NCI-H345 treated with DMSO at 0.1 percent for 48 hours (cell line): ENCODE data around the gene CEACAM4.
"Not testable (repeated sequence)": the region's sequence is repeated elsewhere in the genome, so short reads cannot be mapped to it uniquely, and the experiment has no call there.

Source experiments
- DNase-seq: peaks from one replicate; lab custom pipeline; 2025; ENCODE audit not compliant: unreplicated experiment; lab: John Stamatoyannopoulos, UW

CEACAM4 gene

DNA sequence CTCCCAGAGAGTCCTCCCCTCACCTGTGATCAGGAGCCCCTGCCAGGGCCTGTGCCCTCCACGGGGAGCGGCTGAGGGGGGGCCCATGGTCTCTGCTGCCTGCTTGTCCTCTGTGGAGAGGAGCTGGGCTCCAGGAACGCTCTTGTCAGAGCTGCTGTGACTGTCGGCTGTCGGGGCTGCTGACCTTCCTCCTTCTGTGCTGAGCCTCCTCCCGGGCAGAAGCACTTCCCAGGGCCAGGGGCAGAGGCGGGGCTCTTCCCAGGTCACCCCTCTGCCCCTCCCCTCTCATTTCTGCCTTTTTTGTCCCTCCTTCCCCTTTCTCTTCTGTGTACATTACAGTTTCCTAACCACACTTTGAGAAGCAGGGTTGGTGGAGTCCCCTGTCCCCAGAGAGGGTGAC, at the start of gene CEACAM4:
TSS of gene CEACAM4 (minus strand) at position 198 of the 400 bp plus-strand sequence. CDS start at position 87, 111 bp downstream.
- DNase-seq: no peak

DNA sequence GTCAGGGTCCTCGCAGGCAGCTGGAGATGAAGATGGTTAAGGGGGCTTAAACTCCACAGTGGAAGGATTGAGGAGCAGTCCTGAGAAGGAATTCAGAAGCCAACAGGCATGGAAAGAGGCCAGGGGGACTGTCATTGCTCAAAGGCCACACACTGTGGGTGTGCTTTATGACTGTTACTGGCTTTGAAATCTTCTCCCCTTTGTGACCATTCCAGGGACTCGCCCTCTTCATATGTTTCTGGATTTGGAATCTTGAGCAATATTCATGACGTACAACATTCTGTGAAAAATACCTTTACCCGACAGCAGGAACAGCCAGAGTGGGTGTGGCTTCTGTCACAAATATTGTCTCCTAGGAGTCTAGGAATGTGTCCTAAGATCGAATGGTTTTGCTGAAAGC, 44.6 kb upstream of the CEACAM4 start:
- no peak for DNase-seq

DNA sequence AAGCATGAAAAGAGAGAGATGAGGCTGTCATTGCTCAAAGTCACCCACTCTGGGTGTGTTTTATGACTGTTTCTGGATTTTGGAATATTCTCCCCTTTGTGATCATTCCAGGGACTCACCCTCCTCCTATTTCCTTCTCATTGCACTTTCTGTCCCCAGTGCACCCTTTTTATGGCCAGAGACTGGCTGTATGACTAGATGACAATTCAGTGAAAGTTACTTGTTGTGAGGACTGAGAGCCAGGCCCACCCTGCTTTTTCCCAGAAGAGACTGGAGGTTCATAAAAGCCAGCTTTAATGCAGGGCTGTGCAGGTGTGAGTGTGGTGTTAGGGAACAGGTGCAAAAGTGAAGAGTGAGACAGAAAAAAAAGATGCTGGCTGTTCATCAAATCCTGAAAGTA, 43.9 kb upstream of the CEACAM4 start:
- no peak for DNase-seq

DNA sequence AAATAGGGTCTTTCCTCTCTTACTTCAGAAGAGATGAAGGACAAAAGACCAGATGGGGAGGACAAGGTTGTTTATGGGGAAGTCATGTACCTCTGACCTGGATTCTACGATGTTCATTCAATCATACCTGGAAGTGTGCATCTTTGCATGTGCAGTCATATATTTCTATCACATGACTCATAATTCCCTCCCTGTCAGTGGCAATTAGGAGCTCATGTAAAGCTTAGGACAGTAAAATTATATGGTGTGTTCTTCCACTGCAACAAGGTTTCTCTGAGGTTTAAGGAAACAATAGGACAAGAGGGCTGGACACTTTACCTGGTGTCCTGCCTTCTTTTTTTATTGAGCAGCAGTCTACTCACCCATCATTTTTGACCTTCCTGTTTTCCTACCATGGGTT, 41.4 kb upstream of the CEACAM4 start:
- no peak for DNase-seq

DNA sequence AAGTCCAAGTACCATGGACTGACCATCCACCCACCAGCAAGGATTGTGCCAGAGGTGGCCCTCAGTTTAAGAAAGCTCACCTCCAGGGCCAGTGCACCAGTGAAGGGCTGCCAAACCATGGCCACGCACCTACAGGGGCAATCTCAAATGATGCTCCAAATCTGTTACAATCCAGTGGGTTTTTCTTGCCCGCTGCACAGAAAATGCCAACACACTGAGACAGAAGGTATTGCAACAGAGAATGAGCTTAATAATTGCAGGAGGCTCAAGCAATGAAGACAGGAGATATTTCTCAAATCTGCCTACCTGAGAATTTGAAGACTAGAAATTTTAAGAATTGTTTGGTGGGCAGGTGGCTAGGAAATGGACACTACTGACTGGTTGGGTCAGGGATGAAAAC, 39.2 kb upstream of the CEACAM4 start:
- no peak for DNase-seq

DNA sequence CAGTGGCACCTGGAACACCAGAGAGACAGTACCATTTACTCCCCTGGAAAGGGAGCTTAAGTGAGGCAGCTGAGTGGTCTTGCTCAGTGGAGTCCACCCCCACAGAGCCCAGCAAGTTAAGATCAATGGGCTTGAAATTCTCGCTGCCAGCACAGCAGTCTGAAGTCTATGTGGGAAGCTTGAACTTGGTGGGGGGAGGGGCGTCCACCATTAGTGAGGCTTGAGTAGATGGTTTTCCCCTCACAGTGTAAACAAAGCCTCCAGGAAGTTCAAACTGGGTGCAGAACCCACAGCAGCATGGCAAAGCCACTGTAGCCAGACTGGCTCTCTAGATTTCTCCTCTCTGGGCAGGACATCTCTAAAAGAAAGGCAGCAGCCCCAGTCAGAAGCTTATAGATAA, 30.3 kb upstream of the CEACAM4 start:
- no peak for DNase-seq

DNA sequence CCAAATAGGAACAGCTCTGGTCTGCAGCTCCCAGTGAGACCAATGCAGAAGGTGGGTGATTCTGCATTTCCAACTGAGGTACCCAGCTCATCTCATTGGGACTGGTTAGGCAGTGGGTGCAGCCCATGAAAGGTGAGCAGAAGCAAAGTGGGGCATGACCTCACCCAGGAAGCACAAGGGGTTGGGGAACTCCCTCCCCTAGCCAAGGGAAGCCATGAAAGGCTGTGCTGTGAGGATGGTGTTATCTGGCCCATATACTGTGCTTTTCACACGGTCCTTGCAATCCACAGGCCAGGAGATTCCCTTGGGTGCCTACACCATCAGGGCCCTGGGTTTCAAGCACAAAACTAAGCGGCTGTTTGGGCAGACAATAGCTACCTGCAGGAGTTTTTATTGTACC, 29.9 kb upstream of the CEACAM4 start:
- DNase-seq: not testable (repeated sequence)

DNA sequence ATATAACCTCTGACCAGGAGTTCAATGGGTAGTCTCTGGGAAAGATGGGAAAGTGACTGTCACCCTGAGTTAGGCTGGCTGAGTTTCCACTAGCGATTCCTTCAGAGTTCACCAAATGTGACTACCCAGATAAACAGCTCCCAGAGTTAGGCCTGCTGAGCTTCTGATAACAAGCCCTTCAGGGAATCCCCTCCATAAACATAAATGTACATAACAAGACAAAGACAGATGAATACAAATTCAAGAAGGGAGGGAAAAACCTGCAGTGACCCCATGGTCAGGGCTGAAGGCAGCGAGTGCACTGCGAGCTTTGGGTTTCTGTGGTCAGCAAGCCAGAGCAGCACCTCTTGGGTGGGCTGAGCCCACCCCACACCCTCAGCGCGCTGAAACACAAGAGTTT, 25.4 kb upstream of the CEACAM4 start:
- no peak for DNase-seq

DNA sequence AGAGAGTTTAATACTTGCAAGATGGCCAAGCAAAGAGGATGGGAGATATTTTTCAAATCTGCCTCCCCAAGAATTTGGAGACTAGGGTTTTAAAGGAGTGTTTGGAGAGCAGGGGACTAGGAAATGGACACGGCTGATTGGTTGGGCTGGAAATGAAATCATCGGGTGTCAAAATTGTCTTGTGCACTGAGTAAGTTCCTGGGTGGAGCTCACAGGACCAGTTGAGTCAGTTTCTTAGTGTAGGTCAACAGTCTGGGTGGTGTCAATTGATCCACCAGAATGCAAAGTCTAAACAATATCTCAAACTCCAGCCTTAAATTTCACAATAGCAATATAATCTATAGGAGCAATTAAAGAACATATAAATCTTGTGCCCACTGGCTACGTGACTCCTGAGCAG, 23.0 kb upstream of the CEACAM4 start:
- no peak for DNase-seq

DNA sequence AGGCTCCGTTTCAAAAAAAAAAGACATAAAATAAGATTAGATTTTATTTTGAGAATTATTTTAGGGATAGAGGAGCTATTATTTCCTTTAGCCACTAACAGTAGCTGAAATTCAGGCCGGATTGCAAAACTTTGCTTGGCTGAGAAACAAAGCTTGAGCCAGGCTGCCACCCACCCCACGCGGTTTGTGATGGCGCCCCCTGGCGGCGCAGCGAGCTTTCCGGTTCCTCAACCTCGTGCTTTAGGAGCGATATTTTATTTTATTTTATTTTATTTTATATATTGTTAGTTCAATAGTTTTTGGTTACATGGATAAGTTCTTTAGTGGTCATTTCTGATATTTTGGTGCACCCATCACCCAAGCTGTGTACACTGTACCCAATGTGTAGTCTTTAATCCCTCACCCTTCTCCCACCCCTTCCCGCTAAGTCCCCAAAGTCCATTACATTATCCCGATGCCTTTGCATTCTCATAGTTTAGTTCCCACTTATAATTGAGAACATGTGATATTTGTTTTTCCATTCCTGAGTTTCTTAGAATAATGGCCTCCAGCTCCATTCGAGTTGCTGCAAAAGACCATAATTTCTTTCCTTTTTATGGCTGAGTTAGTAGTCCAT, 19.8 kb upstream of the CEACAM4 start:
- no peak for DNase-seq

DNA sequence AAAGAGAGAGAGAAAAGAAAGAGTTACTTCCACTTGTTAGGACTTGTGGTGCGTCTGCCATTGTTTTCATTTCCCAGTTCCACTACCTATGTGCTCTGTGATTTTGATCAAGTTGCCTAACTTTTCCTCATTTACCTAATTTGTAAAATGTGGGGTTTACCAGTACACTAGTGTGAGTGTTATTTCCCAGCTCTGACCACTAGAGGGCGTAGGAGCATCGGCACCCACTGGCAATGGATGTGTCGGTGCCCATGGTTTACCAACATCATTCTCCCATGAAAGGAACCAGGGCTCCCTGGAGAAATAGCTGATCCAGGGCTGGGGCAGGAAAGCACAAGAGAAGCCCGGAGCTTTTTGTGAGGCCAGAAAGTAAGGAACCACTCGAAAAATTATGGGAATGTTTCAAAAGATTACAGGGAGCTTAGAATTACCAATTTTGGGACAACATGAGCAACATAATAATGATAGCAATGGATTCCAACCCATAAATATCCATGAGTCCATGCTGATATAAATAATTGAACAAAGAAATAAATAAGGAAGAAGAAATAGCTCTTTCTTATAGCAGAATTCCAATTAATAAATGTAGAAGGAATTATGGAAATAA, 15.1 kb upstream of the CEACAM4 start:
- DNase-seq: peak; percentile 40

DNA sequence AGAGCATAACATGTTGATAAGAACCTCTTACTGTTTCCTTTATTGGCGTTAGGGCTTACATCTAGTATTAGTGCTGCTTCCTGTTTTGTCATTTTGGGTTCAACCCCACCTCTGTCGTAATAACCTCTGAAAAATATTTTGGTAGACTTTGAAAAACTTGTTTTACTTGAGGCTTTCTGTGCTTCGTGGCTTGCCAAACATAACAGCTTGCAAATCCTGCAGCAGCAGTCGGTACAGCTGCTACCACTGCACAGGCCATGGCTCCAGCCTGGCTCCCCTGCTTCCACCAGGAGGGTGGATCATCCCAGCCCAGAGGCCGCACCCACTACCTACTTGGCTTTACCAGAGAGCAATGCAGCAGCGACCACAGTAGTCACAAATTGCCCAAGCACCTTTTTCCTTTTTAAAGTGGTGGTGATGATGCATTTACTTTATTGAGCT, 11.8 kb upstream of the CEACAM4 start:
- DNase-seq: no peak

DNA sequence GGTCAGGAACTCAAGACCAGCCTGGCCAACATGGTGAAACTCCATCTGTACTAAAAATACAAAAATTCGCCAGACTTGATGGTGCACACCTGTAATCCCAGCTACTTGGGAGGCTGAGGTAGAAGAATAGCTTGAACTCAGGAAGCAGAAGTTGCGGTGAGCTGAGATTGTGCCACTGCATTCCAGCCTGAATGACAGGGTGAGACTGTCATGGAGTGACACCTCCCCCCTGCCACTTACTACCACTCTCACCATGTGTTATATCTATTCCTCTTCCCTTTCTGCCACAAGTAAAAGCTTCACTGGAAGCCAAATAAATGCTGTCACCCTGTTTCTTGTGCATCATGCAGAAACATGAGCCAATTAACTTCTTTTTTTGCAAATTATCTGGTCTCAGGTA, 10.6 kb upstream of the CEACAM4 start:
- DNase-seq: no peak

DNA sequence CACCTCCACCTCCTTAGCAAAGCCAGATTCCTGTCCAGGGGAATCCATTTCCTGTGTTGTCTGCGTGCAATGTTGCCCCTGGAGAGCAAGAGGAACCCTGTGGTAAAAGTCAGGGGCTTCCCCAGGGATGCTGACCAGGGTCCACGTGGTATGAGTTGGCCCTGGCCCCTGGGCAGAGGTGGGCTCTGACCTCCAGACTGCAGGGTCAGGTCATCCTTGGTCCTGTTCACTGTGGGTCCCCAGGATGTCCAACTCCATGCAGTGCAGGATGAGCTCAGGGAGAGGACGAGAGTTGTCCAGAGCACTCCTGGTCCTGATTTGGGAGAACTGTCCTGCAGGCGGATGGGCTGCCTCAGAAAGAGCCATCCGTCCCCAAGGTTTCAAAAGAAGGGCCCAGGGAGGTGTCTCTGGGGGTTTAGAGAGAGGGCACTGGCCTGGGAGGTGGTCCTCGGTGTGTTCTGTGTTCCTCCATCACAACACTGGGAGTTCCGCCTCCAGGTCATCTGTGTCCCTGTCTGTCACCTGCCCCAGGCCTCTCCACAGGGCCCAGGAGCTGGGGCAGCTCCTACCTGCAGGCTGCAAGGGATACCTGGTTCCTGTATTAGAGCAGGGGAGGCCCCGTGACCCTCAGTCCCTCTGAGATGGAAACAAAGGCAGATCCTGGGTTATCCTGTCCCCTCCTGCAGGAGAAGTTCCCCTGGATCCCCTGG, 1.2 kb upstream of the CEACAM4 start:
- DNase-seq: no peak

DNA sequence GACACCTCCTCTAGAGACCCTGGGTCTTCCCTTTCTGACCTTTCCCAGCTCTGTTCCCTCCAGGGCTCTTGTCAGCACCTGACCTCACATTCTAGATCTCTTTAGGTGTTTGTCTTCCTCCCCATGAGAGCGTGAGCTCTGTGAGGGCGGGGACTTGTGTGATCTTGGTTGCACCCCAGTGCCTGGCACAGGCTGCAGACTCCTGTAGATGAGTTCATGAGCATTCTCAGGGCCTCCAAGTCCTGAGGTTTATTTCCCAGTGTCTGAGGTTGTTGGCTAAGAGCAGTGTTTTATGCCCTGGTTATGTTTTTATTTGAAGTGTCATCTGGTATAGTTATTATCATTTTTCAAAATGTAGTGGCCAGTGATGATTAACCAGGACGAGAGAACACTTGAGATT, 596 bp downstream of the CEACAM4 start:
- DNase-seq: no peak

DNA sequence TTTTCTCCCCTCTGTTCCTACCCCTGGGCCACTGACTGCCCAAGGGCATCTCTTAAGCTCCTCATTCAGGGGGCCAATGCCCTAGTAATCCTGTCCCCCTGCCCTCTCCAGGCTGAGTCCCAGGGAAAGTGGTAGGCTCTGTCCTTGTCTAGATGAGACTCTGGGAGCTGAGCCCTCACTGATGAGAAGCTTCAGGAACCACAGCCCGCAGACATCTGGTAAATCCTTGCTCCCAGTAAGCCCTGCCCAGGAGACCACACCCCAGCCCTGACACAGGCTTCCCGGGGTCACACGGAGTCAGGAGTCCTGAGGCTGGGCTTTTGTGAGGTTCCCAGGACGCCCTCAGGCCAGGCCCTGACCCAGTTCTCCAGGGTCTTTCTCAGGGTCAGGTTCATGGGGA, 1.9 kb downstream of the CEACAM4 start:
- DNase-seq: no peak

DNA sequence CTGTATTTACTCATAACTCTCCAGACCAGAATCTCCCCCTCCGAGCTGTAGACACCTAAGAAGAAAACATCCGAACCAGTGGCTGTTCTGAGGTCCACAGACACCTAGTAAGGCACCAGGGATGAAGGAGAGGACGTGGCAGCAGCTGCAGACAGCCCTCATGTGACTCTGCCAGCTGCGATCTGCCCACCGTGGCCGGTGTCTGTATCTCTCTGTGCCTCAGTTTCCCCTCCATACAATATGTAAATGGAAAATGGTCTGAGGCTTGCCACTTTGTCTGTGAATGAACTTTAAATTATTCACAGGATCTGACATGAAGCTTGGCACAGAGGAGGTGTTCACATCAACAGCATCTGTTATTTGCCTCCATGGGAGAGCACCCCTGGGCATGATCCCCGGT, 2.4 kb downstream of the CEACAM4 start:
- no peak for DNase-seq

DNA sequence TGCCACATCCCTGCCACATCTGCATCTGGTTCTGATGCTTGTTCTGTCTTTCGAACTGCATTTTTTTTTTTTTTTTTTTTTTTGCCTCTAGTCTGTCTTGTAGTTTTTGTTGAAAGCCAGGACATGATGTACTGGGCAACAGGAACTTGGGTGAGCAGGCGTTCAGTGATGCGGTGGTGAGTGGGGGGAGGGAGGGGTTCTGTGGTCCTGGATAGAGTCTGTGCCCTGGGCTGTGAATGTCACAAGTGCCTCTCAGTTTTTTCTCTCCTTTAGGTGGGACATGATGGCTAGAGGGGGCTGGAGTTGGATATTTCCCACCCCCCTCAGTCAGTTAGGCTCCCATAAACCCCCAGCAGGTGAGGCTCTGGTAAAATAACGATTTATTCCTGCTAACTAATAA, 3.5 kb downstream of the CEACAM4 start:
- DNase-seq: no peak

DNA sequence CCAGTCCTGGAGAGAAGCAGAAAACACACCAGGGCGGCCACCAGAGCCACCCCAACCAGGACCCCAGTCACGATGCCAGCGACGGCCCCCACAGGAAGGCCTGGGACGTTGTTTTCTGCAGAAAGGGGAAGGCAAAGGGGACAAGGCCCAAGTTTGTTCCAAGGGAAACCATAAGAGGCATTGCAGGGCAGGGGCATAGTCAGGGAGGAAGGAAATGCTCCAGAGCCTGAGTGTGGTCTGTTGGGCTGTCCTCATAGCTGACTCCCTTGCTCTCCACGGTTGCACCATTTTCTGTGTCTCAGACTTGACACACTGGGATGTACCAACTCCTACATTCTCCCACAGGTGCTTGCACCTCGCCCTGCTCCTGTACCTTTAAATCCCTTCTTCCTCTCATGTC, 5.2 kb downstream of the CEACAM4 start:
- no peak for DNase-seq

DNA sequence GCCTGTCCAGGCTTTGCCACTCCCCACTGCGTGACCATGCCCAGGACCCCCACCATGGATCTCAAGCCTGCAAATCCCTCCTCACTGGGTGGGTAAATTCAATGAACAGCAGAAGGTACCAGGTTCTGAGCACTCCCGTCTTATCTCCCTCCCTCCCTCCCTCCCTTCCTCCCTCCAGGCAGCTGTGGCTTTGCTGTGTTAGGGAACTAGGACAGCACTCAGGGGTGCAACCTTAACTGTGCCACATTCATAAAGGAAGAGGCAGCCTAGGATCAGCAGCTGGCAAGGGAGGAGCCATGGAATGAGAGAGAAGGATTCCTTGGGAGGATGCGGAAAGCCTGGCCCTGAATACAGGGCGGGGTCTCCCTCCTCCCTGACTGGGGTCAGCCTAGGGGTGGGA, 5.6 kb downstream of the CEACAM4 start:
- DNase-seq: no peak

DNA sequence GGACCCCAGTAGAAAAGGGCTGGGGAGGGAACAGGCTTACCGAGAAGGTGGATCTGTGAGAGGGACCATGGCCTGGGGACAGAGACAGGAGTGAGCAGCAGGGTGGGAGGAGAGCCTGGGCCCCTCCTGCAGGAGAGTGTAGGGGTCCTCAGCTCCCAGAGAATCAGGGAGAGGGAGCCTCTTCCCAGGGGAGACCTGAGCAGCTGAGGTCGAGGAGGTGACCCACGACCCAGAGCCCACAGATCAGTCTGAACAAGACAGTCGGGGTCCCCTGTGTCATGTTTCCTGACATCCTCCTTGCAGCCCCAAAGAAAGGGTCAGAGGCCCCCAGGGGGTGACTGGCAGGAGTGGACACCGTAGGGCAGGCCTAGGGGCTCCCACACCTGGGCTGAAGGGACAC, 6.7 kb downstream of the CEACAM4 start:
- no peak for DNase-seq

DNA sequence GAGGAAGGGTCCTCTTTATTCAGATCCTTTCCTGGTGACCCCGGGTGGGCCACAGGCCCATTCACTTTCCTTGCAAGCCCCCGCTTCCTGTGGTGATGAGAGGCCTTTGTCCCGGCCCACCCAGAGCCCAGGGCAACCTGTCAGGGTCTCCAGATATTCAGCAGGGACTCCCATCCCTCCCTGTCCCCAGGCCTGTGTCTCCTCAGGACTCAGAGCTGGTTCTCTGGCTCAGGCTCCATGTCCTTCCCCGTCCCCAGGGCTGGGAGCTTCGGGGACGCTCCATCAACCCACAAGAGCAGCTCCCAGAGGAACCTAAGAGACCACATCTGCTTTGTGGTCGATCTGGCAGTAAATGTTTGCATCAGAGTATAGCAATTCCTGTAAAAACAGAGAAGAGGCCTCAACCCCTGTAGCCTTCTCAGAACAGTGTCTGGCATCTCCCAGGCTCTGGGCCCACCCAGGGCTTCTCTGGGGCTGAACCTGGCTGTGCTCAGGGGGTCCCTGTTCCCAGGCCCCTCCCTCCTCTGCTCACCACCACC, 7.8 kb downstream of the CEACAM4 start:
- no peak for DNase-seq
